ENCODE data around the gene RUVBL2.

The RUVBL2 gene

GRCh38 chr19:48955308-48955958 lies 38.3 kb upstream of the RUVBL2 start:
- TF ChIP-seq SIN3A (IDR thresholded peaks at IDR 0.05; ENCODE audit: borderline replicate concordance, insufficient read depth, low read length), result no peak

GRCh38 chr19:48958006-48958405 lies 35.7 kb upstream of the RUVBL2 start:
- TF ChIP-seq FOXP2 (optimal IDR thresholded peaks at IDR 0.05; ENCODE audit: borderline replicate concordance, extremely low read depth, extremely low read length, insufficient read depth), result no peak
- TF ChIP-seq POLR2AphosphoS5 (IDR thresholded peaks at IDR 0.05; ENCODE audit: low read depth, low read length), result no peak
- TF ChIP-seq SIN3A (IDR thresholded peaks at IDR 0.05; ENCODE audit: borderline replicate concordance, insufficient read depth, low read length), result no peak
- no peak for TF ChIP-seq TAF1 (IDR thresholded peaks at IDR 0.05; ENCODE audit: borderline replicate concordance, insufficient read depth, low read length)
- TF ChIP-seq, protein P1, sequence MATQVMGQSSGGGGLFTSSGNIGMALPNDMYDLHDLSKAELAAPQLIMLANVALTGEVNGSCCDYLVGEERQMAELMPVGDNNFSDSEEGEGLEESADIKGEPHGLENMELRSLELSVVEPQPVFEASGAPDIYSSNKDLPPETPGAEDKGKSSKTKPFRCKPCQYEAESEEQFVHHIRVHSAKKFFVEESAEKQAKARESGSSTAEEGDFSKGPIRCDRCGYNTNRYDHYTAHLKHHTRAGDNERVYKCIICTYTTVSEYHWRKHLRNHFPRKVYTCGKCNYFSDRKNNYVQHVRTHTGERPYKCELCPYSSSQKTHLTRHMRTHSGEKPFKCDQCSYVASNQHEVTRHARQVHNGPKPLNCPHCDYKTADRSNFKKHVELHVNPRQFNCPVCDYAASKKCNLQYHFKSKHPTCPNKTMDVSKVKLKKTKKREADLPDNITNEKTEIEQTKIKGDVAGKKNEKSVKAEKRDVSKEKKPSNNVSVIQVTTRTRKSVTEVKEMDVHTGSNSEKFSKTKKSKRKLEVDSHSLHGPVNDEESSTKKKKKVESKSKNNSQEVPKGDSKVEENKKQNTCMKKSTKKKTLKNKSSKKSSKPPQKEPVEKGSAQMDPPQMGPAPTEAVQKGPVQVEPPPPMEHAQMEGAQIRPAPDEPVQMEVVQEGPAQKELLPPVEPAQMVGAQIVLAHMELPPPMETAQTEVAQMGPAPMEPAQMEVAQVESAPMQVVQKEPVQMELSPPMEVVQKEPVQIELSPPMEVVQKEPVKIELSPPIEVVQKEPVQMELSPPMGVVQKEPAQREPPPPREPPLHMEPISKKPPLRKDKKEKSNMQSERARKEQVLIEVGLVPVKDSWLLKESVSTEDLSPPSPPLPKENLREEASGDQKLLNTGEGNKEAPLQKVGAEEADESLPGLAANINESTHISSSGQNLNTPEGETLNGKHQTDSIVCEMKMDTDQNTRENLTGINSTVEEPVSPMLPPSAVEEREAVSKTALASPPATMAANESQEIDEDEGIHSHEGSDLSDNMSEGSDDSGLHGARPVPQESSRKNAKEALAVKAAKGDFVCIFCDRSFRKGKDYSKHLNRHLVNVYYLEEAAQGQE (IDR thresholded peaks at IDR 0.05; ENCODE audit: insufficient read depth in 1 of 2, low read depth in 2 of 2, low read length in 2 of 2), result no peak

- no peak for TF ChIP-seq POLR2AphosphoS5 (IDR thresholded peaks at IDR 0.05; ENCODE audit: low read depth, low read length)
- TF ChIP-seq, protein P1 (IDR thresholded peaks at IDR 0.05; ENCODE audit: insufficient read depth in 1 of 2, low read depth in 2 of 2, low read length in 2 of 2), result no peak
- no peak for TF ChIP-seq FOXP2 (optimal IDR thresholded peaks at IDR 0.05; ENCODE audit: borderline replicate concordance, extremely low read depth, extremely low read length, insufficient read depth)
- TF ChIP-seq SIN3A (IDR thresholded peaks at IDR 0.05; ENCODE audit: borderline replicate concordance, insufficient read depth, low read length), result no peak
- TF ChIP-seq TAF1 (IDR thresholded peaks at IDR 0.05; ENCODE audit: borderline replicate concordance, insufficient read depth, low read length), result no peak
Observed at GRCh38 chr19:48959341-48960239, 34.1 kb upstream of the RUVBL2 start.

DNA sequence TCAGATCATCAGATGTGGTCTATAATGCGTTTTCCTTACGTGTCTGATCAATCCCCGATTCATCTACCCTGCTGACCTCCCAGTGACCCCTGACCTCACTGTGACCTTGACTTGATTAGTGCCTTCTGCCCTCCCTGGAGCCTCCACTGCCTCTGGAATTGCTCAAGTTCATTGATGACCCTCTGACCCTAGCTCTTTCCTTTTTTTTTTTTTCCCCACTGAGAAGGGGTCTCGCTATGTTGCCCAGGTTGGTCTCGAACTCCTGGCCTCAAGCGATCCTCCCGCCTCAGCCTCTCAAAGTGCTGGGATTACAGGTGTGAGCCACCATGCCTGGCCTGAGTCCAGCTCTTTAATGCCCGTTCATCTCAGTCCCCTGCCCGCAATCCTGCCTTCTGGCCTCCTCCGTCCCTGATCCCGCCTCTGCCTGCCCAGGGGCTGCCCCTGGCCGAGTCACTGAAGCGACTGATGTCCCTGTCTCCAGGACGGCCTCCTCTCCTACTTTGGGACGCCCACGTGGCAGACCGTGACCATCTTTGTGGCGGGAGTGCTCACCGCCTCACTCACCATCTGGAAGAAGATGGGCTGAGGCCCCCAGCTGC lies 32.5 kb upstream of the RUVBL2 start:
- TF ChIP-seq, protein P1 (IDR thresholded peaks at IDR 0.05; ENCODE audit: insufficient read depth in 1 of 2, low read depth in 2 of 2, low read length in 2 of 2), result no peak
- no peak for TF ChIP-seq SIN3A (IDR thresholded peaks at IDR 0.05; ENCODE audit: borderline replicate concordance, insufficient read depth, low read length)
- no peak for TF ChIP-seq TAF1 (IDR thresholded peaks at IDR 0.05; ENCODE audit: borderline replicate concordance, insufficient read depth, low read length)
- TF ChIP-seq FOXP2 (optimal IDR thresholded peaks at IDR 0.05; ENCODE audit: borderline replicate concordance, extremely low read depth, extremely low read length, insufficient read depth), result no peak
- TF ChIP-seq POLR2AphosphoS5 (IDR thresholded peaks at IDR 0.05; ENCODE audit: low read depth, low read length), result no peak

DNA sequence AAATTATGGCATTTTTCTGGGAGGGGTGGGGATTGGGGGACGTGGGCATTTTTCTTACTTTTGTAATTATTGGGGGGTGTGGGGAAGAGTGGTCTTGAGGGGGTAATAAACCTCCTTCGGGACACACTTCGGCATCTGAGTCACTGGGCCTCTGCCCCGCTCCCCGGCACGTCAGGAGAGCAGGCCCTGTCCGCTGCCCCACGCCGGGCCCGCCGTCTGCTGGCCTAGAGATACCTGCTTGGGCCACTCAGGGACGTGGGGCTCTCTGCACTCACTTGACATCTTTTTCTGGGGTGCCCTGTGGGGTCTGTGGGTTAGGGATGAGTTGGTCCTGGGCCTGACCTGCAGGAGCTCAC lies 32.0 kb upstream of the RUVBL2 start:
- TF ChIP-seq POLR2AphosphoS5 (IDR thresholded peaks at IDR 0.05; ENCODE audit: low read depth, low read length), result no peak

Measured in PFSK-1 (cell line).